GM11168 (cell line): ENCODE results near the gene HORMAD1.
"Not testable (repeated sequence)": the region's sequence is repeated elsewhere in the genome, so short reads cannot be mapped to it uniquely, and the experiment has no call there.

ENCODE experiments used
- in situ Hi-C: fragments of 300-500 bp; cut with MboI; formaldehyde crosslinking; loops from one replicate; pipeline ENCODE4 v1.12.0; 2022; ENCODE audit warnings: low sequenced_read_pairs; ENCODE audit not compliant: unreplicated experiment

Gene HORMAD1

DNA sequence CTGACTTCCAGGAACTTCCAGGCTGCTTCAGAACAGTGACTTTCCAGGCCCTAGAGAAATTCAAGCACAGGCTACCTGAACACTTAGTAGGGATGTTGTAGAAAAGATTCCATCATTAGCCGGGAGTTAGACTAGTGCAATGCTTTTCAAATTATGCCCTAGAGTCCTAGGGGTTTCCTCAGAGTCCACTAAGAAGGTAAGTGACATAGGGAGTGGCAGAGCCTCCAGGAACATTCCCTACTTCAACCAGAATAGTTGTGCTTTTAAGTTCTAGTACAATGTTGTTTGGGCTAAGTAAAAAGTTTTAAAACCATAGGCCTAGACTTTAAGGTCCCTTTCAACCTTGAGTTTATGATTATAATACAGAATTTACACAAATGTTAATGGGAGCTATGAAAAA is 14.6 kb downstream of the HORMAD1 start:
- in situ Hi-C loops = no loop called here

DNA sequence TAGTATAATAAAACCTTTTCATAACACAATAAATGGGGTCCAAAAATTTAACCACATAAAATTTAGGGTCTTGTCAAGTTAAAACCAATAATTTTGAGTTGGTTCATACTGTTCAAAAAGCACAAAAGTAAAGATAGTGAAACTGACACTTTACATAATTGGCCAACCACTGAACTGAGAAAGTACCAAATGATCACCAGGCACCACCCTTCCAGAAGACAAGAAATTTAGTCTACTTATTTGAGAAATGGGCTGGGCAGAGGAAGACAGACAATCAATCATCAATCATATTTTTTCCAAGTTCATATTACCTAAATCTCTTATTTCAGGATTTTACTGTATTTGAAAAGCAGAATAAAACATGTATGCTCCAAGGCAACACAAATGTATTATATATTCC is 17.3 kb downstream of the HORMAD1 start:
- in situ Hi-C loops = no loop called here

DNA sequence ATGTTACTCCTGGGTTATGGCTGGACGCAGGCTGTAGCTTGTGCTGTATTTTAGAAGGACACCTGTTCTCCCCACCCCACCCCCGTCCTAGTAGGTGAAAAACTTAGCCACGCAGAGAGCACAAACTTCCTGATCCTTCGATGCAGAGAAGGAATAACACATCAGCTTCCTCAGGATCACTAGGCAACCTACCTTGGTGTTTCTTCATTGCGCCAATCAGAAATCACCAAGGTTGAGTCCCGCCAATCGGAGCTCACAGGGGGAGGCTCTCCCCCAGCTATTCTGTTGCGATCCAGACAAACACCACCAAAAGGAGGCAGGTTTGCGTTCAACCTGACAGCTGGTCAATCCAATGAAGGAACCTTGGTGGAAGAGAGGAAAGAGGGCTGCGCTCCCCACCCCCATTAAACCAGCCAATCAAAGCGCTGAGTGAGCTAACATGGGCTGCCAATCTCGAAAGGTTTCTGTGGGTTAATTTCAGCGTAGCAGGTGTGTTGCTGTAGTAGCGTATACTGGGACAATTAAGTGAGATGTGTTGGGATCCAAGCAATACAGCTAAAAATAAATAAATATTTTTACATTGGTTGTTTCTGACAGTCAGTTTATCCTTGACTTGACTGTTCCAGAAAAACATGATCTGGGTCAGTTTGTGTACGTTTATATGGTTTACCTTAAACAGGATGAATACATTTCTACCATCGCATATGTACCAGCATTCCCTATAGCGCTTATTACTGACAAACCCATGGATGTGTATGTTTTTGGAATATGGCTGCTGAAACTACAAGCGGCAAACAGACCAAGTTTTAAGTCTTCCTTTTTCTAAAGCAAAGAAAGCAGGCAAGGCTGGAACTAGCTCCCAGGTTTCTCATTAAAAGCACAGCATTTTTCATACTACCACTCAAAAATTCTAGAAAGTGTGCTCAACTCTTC is 23.4 kb downstream of the HORMAD1 start, which contains the start of gene GOLPH3L:
Gene GOLPH3L, minus strand, starts transcription at position 160 of the 933 bp plus-strand sequence. CDS start 2,316 bp downstream, outside the sequence.
- in situ Hi-C loops = no loop called here

DNA sequence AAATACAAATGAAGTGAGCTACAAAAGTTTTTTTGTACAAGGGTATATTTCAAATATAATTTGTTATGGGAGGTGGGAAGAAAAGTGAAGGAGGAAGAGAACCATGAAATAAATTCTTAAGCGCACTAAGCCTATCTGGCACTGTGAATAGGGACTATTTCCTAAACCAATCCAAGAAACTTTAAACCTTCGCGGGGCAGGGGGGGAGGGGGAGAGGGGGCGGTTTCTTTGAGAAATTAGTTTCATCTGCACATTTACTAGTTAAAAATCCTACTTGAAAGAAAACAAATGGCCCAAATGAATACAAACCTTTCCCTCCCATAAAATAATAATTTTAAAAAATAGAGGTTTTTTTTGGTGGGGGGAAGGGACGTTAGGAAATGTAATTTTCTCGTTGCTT is 24.1 kb downstream of the HORMAD1 start:
- in situ Hi-C loops = no loop called here

DNA sequence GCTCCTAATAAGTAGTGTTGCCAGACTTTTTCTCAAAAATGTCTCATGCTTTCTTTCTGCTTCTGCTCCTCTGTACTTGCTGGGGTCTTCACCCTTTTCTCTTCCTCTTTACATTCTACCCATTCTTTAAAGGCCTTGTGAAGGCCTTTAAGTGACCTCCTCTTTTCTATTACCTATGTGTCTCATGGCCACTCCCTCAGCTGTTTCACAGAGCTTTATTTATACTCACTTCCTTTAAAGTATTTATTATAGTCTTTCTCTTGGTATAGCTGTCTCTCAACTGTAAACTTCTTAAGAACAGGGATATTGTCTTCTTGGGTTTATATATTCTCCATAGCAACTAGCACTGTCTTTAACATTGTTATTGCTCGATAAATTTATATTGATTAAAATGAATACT is 24.5 kb downstream of the HORMAD1 start:
- in situ Hi-C loops = no loop called here

DNA sequence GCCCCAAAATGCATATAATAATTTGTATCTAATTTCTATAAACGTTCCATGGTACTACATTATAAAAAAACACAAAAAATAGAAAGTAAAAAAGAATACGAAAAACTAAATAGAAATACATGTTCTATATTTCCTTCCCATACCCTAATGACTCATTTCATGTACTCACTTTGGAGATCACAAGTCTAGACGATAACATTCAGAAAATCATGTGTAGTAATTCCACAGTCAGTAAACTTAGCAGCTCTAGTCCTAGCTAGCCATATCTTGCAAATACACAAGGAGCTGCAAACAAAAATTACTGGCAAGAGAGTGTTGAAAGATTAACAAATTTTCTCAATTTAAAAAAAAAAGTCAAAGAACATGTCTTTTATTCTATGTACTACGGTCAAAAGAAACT is 25.1 kb downstream of the HORMAD1 start:
- in situ Hi-C loops = no loop called here

DNA sequence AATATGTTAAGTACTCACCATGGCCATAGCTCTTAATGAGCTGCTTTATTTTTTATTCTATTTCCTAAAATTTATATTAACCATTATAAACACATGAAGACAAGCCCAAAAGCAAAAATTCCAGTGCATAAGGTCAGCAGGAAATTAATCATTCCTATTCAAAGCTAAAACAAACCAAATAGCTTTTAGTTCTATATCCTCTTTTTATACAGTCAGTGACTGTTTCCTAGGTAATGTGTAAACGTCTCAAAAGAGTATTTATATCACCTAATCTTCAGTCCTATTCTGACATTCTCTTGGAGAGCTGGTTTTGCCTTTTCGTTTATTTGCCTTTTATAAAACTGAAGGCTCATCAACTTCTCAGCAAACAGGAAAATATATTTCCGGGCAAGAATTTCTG is 28.0 kb downstream of the HORMAD1 start:
- in situ Hi-C loops = no loop called here

DNA sequence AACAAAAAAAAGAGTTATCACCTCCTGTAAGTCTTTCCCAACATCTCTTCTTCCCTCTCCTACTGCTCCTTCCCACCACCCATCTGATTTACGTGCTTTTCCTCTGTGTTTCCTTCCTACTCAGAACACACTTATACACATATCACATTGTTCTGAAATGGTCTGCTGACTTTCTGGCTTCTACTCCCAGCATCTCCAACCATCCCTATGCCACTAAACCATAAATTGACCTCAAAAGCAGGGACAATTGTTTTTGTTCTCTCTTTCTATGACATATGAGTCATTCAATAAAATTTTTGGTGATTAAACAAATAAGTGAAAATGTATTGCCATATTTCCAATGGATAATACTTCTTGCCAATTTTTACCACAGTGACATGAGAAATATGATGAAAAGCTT is 31.9 kb downstream of the HORMAD1 start:
- in situ Hi-C loops = no loop called here

DNA sequence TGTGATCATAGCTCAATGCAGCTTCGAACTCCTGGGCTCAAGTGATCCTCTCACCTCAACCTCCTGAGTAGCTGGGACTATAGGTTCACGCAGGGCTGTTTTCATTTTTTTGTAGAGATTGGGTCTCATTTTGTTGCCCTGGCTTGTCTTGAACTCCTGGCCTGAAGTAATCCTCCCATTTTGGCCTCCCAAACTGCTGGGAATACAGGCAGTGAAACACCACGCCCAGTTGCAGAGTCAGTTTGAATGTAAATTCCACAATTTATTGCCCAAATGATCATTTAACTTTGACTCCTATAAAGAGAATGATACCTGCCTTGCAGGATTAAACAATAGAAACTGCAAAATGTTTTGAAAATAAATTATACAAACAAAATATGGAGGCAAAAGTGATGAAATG is 34.4 kb downstream of the HORMAD1 start:
- in situ Hi-C loops = no loop called here

DNA sequence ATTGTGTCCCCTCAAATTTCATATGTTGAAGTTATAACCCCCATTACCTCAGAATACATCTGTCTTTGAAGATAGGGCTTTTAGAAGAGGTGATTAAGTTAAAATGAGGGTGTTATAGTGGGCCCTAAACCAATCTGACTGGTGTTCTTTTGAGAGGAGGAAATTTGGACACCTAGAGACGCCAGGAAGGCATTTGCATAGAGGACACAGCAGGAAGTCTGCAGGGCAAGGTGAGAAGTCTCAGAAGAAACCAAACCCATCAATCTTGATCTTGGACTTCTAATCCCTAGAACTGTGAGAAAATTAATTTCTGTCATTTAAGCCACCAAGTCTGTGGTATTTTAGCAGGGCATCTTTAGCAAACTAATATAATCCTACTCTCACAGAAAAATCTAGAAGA is 36.8 kb downstream of the HORMAD1 start:
- in situ Hi-C loops = no loop called here

DNA sequence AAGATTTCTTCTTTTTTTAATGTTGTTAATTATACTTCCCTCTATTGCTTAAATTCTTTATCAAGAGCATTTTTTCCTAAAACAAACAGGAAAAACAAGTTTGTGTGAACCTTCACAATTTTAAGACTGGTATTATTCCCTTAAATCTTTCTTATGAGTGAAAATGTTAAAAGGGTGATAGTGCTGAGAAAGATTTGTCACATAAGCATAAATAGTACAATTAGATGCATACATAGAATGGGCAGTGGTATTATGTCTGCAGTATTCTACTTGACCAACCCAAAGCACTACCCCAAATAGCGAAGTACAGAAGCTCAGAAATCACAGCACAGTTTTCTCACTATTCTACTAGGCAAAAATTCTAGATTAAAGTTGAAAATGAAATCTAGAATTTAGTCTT is 41.7 kb downstream of the HORMAD1 start:
- in situ Hi-C loops = no loop called here

DNA sequence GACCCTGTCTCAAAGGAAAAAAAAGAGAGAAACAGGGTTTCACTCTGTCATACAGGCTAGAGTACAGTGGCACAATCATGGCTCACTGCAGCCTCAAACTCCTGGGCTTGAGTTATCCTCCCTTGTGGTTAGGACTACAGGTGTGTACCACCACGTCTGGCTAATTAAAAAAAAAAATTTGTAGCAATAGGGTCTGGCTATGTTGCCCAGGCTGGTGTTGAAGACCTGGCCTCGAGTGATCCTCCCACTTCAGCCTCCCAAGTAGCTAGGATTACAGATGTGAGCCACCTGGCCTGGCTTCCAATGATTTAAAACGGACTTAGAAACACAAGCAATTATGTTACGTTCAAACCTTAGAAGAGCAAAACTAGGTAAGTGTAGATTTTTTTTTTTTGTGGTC is 45.8 kb downstream of the HORMAD1 start:
- in situ Hi-C loops = no loop called here

DNA sequence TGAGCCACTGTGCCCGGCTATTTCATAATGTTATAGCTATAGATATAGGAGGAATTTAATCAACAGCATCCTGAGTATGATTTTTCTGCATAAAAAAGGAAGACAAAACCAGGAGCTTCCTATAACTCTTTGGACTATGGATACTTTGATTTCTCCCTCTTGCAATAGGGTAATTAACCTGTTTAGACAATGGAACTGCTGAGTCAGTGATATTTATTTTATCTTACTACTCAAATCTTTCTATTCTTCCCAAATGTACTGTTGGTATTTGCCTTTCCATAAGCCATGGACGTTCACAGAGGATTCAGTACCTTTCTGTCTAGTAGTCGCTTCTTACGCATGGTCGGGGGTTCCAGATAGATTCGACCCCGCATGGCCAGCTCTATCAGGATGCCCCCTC is 57.4 kb downstream of the HORMAD1 start:
- in situ Hi-C loops = no loop called here

DNA sequence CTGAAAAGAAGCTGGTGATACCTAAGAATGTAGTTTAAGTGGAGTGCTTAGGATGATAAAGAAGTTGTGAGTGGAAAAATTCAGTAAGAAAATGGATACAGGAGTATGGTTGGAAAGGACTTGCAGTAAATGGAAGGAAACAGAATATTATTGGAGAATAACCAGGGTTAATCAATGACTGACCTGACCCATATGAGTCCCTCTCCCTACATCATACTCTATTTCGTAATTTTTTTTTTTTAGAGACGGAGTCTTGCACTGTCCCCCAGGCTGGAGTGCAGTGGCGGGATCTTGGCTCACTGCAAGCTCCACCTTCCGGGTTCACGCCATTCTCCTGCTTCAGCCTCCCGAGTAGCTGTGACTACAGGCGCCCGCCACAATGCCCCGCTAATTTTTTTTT is 57.9 kb downstream of the HORMAD1 start:
- in situ Hi-C loops = no loop called here

DNA sequence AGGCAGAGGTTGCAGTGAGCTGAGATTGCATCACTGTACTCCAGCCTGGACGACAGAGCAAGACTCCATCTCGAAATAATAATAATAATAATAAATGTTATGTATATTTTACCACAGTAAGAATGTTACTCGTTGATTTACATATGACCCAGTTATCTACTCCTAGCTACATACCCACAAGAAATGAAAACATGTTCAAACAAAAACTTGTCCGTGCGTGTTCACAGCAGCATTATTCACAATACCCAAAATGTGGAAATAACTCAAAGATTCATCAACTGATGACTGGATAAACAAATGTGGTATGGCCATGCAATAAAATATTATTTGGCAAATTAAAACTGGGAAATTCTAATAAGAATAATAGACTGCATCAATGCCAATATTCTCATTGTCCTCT is 59.5 kb downstream of the HORMAD1 start:
- in situ Hi-C loops = no loop called here

DNA sequence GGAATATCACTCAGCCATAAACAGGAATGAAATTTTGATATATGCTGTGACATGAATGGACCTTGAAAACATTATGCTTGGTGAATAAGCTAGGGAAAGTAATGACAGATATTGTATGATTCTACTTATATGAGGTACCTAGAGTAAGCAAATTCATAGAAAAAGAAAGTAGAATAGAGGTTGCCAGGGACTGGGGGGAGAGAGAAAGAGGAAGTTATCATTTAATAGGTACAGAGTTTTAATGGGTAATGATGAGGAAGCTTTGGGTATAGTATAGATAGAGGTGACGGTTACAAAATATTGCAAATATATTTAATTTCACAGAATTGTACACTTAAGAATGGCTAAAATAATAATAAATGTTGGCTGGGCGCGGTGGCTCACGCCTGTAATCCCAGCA is 60.1 kb downstream of the HORMAD1 start:
- in situ Hi-C loops = no loop called here

DNA sequence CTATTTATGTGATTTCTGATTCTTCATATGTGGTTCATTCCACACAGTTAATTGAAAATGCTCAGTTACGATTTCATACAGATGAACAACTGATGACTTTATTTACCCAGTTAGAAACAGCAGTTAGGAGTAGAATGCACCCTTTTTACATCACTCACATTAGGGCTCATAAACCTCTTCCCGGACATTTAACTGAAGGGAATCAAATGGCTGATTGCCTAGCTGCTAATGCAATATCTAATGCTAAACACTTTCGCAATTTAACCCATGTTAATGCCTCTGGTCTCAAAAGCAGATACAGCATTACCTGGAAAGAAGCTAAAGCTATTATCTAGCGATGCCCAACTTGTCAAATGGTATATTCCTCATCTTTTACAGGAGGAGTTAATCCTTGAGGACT is 63.6 kb downstream of the HORMAD1 start:
- in situ Hi-C loops = not testable (repeated sequence)

DNA sequence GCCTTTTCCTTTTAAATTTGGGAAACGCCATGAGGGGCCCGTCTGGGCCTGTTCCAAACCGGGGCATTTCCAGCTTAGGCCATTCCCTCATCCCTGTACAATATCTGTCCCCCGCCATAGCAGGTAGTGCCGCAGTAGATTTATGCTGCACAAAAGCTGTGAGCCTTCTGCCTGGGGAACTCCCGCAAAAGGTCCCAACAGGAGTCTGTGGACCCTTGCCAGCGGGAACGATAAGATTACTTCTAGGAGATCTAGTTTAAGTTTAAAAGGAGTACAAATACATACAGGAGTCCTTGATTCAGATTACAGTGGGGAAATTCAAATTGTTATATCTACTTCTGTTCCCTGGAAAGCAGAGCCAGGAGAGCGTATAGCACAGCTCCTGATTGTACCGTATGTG is 66.1 kb downstream of the HORMAD1 start:
- in situ Hi-C loops = not testable (repeated sequence)

DNA sequence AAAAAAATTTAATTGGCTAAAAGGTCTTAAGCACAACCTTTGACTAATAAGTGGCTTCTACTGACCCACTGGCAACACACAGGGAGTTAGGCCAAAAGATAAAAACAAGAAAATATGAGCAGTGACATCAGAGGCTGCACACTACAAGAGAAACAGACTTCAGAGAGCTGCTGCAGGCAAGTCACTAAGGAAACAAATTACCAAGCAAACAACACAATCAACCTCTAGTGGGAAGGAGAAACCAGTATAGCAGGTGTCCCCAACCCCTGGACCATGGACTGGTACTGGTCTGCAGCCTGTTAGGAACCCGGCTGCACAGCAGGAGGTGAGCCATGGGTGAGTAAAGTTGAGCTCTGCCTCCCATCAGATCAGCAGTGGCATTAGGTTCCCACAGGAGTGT is 70.5 kb downstream of the HORMAD1 start:
- in situ Hi-C loops = no loop called here

DNA sequence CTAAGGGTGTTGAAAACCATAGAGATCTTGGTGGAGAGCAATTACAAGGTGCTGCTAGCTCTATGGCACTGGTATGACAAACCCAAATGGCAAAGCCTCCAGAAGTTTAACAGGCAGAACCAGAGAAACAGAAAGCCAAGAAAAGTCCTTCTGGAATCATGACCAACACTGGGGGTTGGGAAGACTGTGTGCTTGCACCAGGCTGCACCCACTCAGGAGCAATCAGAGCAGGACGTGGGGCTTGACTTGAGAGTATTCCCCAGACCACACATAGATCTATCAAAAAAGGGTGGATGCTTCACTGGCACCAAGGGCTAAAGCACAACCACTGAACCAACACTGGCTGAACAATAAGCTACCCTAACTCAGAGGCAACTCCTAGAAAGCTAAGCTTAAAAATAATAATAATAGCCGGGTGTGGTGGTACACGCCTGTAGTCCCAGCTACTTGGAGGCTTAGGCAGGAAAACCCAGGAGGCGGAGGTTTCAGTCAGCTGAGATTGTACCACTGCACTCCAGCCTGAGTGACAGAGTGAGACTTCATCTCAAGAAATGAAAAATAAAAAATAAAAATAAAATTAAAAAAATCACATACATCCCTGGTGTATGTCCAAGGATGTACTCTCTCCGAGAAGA is 71.1 kb downstream of the HORMAD1 start:
- in situ Hi-C loops = no loop called here
